IPS-15b (cell line): ENCODE data around the gene SCAF8.
"Not testable (repeated sequence)": the region's sequence is repeated elsewhere in the genome, so short reads cannot be mapped to it uniquely, and the experiment has no call there.

Experiments used
- H3K27me3 ChIP-seq: one replicate; pipeline ENCODE4 v1.6.1; 2013; ENCODE audit warnings: low read length; ENCODE audit not compliant: control insufficient read depth, insufficient read depth
- H3K36me3 ChIP-seq: one replicate; pipeline ENCODE4 v1.6.1; 2013; ENCODE audit warnings: low read length; ENCODE audit not compliant: control insufficient read depth, insufficient read depth
- H3K4me1 ChIP-seq: one replicate; pipeline ENCODE4 v1.6.1; 2013; ENCODE audit warnings: mild to moderate bottlenecking, low read length; ENCODE audit not compliant: control insufficient read depth, insufficient read depth
- H3K4me3 ChIP-seq: one replicate; pipeline ENCODE4 v1.5.1; 2013; ENCODE audit warnings: low read depth, low read length
- H3K9ac ChIP-seq: one replicate; pipeline ENCODE4 v1.6.1; 2013; ENCODE audit warnings: low read depth, mild to moderate bottlenecking, low read length
- H3K9me3 ChIP-seq: one replicate; pipeline ENCODE4 v1.6.1; 2013; ENCODE audit warnings: mild to moderate bottlenecking, low read length; ENCODE audit not compliant: control insufficient read depth, insufficient read depth

Gene SCAF8

GRCh38 chr6:154737424-154737823 lies 4.2 kb downstream of the SCAF8 start:
- Histone ChIP-seq H3K27me3 (no peaks in the 10 kb centered on the region), H3K9ac (no peak overlapping the region), H3K4me1 (peaks cover 17% of the 10 kb centered on the region), H3K4me3 (no peak overlapping the region), H3K36me3 (no peaks in the 10 kb centered on the region), H3K9me3 (no peaks in the 10 kb centered on the region)

GRCh38 chr6:154738551-154738961 lies 5.3 kb downstream of the SCAF8 start:
- Histone ChIP-seq H3K9ac (no peak overlapping the region), H3K4me1 (peaks cover 16% of the 10 kb centered on the region), H3K9me3 (no peaks in the 10 kb centered on the region), H3K27me3 (no peaks in the 10 kb centered on the region), H3K4me3 (peak overlapping the region; percentile 16), H3K36me3 (no peaks in the 10 kb centered on the region)

GRCh38 chr6:154740658-154741057 lies 7.4 kb downstream of the SCAF8 start:
- no peak overlapping the region for H3K4me3 ChIP-seq
- no peak overlapping the region for H3K9ac ChIP-seq
- peaks cover 14% of the 10 kb centered on the region for H3K4me1 ChIP-seq
- H3K36me3 ChIP-seq: no peaks in the 10 kb centered on the region
- no peaks in the 10 kb centered on the region for H3K9me3 ChIP-seq
- H3K27me3 ChIP-seq: no peaks in the 10 kb centered on the region

GRCh38 chr6:154742891-154743290 lies 9.7 kb downstream of the SCAF8 start:
- H3K9me3 ChIP-seq: no peaks in the 10 kb centered on the region
- peaks cover 9% of the 10 kb centered on the region for H3K4me1 ChIP-seq
- H3K36me3 ChIP-seq: no peaks in the 10 kb centered on the region
- H3K27me3 ChIP-seq: no peaks in the 10 kb centered on the region
- H3K9ac ChIP-seq: no peak overlapping the region
- no peak overlapping the region for H3K4me3 ChIP-seq

GRCh38 chr6:154744029-154744745 lies 11.0 kb downstream of the SCAF8 start:
- H3K9ac ChIP-seq, H3K36me3 ChIP-seq: not testable (repeated sequence)

GRCh38 chr6:154745243-154745642 lies 12.0 kb downstream of the SCAF8 start:
- no peak overlapping the region for H3K4me3 ChIP-seq
- no peaks in the 10 kb centered on the region for H3K27me3 ChIP-seq
- no peaks in the 10 kb centered on the region for H3K36me3 ChIP-seq
- no peak overlapping the region for H3K9ac ChIP-seq
- H3K4me1 ChIP-seq: no peaks in the 10 kb centered on the region
- H3K9me3 ChIP-seq: no peaks in the 10 kb centered on the region

More at GRCh38 chr6:154744029-154744745, 11.0 kb downstream of the SCAF8 start:
- not testable (repeated sequence) for H3K4me3 ChIP-seq, H3K9me3 ChIP-seq, H3K4me1 ChIP-seq, H3K27me3 ChIP-seq

GRCh38 chr6:154749341-154749740 lies 16.1 kb downstream of the SCAF8 start:
- H3K36me3 ChIP-seq: no peaks in the 10 kb centered on the region

GRCh38 chr6:154751011-154751800 lies 18.0 kb downstream of the SCAF8 start:
- Histone ChIP-seq H3K4me1 (peaks cover 4% of the 10 kb centered on the region), H3K9ac (no peak overlapping the region), H3K36me3 (no peaks in the 10 kb centered on the region), H3K27me3 (no peaks in the 10 kb centered on the region), H3K9me3 (no peaks in the 10 kb centered on the region), H3K4me3 (no peak overlapping the region)

More at GRCh38 chr6:154749341-154749740, 16.1 kb downstream of the SCAF8 start:
- no peak overlapping the region for H3K4me3 ChIP-seq
- no peak overlapping the region for H3K9ac ChIP-seq
- H3K9me3 ChIP-seq: no peaks in the 10 kb centered on the region
- no peaks in the 10 kb centered on the region for H3K4me1 ChIP-seq
- no peaks in the 10 kb centered on the region for H3K27me3 ChIP-seq

GRCh38 chr6:154752022-154752421 lies 18.8 kb downstream of the SCAF8 start:
- H3K9ac ChIP-seq: no peak overlapping the region
- no peaks in the 10 kb centered on the region for H3K9me3 ChIP-seq
- H3K4me1 ChIP-seq: peaks cover 4% of the 10 kb centered on the region
- no peaks in the 10 kb centered on the region for H3K27me3 ChIP-seq
- no peaks in the 10 kb centered on the region for H3K36me3 ChIP-seq
- H3K4me3 ChIP-seq: no peak overlapping the region

GRCh38 chr6:154754152-154754551 lies 20.9 kb downstream of the SCAF8 start:
- Histone ChIP-seq H3K27me3 (no peaks in the 10 kb centered on the region), H3K36me3 (no peaks in the 10 kb centered on the region), H3K9me3 (no peaks in the 10 kb centered on the region), H3K4me1 (peaks cover 8% of the 10 kb centered on the region), H3K4me3 (no peak overlapping the region), H3K9ac (no peak overlapping the region)

- Histone ChIP-seq H3K27me3 (no peaks in the 10 kb centered on the region), H3K9ac (no peak overlapping the region), H3K9me3 (no peaks in the 10 kb centered on the region), H3K4me1 (peaks cover 8% of the 10 kb centered on the region), H3K4me3 (no peak overlapping the region), H3K36me3 (no peaks in the 10 kb centered on the region)
Observed at GRCh38 chr6:154757352-154758050, 24.3 kb downstream of the SCAF8 start.
